ENCODE results near the gene ABLIM2. TPM values are rescaled to one million over a fixed set of nuclear protein-coding genes. Genes with fewer than 3 reads are reported as not detected.

The ABLIM2 gene
- total RNA-seq, 1 experiment from 2014 or later: 6.1 TPM

GRCh38 chr4:8156617-8157016 lies 2.0 kb downstream of the ABLIM2 start:
- intact Hi-C loops (cut with micrococcal nuclease): no loop called here

GRCh38 chr4:8155660-8156421 lies 2.8 kb downstream of the ABLIM2 start:
- intact Hi-C loops (cut with micrococcal nuclease): no loop called here
- RAD21 ChIA-PET (ENCODE audit: low non-redundant PET in 1 of 2, low total read pairs in 2 of 2, uncharacterized antibody in 2 of 2, unreplicated experiment in 2 of 2): interaction anchor here in 1 of 2 experiments (0.7 kb wide), 1 partner anchor 56 kb away, joined by 3 read pairs; no protein-coding TSS in a partner anchor

More at GRCh38 chr4:8156617-8157016, 2.0 kb downstream of the ABLIM2 start:
- ChIA-PET CTCF (no interaction called here), RAD21 (ENCODE audit: low non-redundant PET in 1 of 2, low total read pairs in 2 of 2, uncharacterized antibody in 2 of 2, unreplicated experiment in 2 of 2) (no interaction called here), POLR2A (no interaction called here)
- no peaks in the 10 kb centered on the region for H3K27me3 ChIP-seq (ENCODE audit: insufficient read depth, low read length)
- H3K79me2 ChIP-seq (ENCODE audit: insufficient read depth, low read length): no peaks in the 10 kb centered on the region
- no peak overlapping the region for H2AFZ ChIP-seq (ENCODE audit: low read depth, low read length, poor library complexity, severe bottlenecking)
- no peak for ATAC-seq
- BruUV-seq (replicated peaks): no TSS peak
- H3K9me2 ChIP-seq (ENCODE audit: insufficient read depth): no peaks in the 10 kb centered on the region
- H3K4me3 ChIP-seq (replicated peaks in 1 of 2; ENCODE audit: low read depth in 1 of 2, low read length in 2 of 2): no peak overlapping the region
- no peaks in the 10 kb centered on the region for H3K9me3 ChIP-seq (ENCODE audit: control insufficient read depth in 1 of 2, insufficient read depth in 1 of 2, low read depth in 1 of 2, low read length in 2 of 2)
- no peaks in the 10 kb centered on the region for H4K20me1 ChIP-seq (ENCODE audit: insufficient read depth)
- H3K27ac ChIP-seq (ENCODE audit: low read depth, low read length): no peak overlapping the region
- TF ChIP-seq EGR1 (IDR thresholded peaks at IDR 0.05; ENCODE audit: low read depth) (peak; percentile 76), POLR2A (IDR thresholded peaks at IDR 0.05; ENCODE audit: borderline replicate concordance, extremely low read depth, insufficient read depth, insufficient read length) (no peak)
- H3K4me2 ChIP-seq (ENCODE audit: low read length): peak overlapping the region; percentile 98
- H3K4me1 ChIP-seq (ENCODE audit: control insufficient read depth in 1 of 2, insufficient read depth in 2 of 2, low read length in 2 of 2): peaks cover 9 to 26% of the 10 kb centered on the region in 2 experiments; a peak in 3 of 4 replicates
- H3K36me3 ChIP-seq (ENCODE audit: control insufficient read depth in 1 of 2, insufficient read depth in 2 of 2, low read length in 2 of 2): no peaks in the 10 kb centered on the region
- no peak for DNase-seq (ENCODE audit: low read depth, low spot score)
- H3K9ac ChIP-seq (ENCODE audit: low read length): no peak overlapping the region

More at GRCh38 chr4:8155660-8156421, 2.8 kb downstream of the ABLIM2 start:
- ChIA-PET CTCF (no interaction called here), POLR2A (no interaction called here)
- H3K79me2 ChIP-seq (ENCODE audit: insufficient read depth, low read length): no peaks in the 10 kb centered on the region
- no peak for DNase-seq (ENCODE audit: low read depth, low spot score)
- no peak overlapping the region for H2AFZ ChIP-seq (ENCODE audit: low read depth, low read length, poor library complexity, severe bottlenecking)
- TF ChIP-seq POLR2A (IDR thresholded peaks at IDR 0.05; ENCODE audit: borderline replicate concordance, extremely low read depth, insufficient read depth, insufficient read length) (no peak), EGR1 (IDR thresholded peaks at IDR 0.05; ENCODE audit: low read depth) (no peak), ZBTB33 (IDR thresholded peaks at IDR 0.05; ENCODE audit: extremely low read depth, insufficient replicate concordance, low read length) (no peak), MAX (IDR thresholded peaks at IDR 0.05) (no peak), ATF3 (IDR thresholded peaks at IDR 0.05) (no peak)
- H3K9me3 ChIP-seq (ENCODE audit: control insufficient read depth in 1 of 2, insufficient read depth in 1 of 2, low read depth in 1 of 2, low read length in 2 of 2): no peaks in the 10 kb centered on the region
- H3K9me2 ChIP-seq (ENCODE audit: insufficient read depth): no peaks in the 10 kb centered on the region
- no peak overlapping the region for H3K4me2 ChIP-seq (ENCODE audit: low read length)
- H3K4me3 ChIP-seq (replicated peaks in 1 of 2; ENCODE audit: low read depth in 1 of 2, low read length in 2 of 2): no peak overlapping the region
- ATAC-seq: no peak
- BruUV-seq (replicated peaks): no TSS peak
- peaks cover 9 to 26% of the 10 kb centered on the region in 2 experiments; a peak in 3 of 4 replicates for H3K4me1 ChIP-seq (ENCODE audit: control insufficient read depth in 1 of 2, insufficient read depth in 2 of 2, low read length in 2 of 2)
- H3K27me3 ChIP-seq (ENCODE audit: insufficient read depth, low read length): no peaks in the 10 kb centered on the region
- no peak overlapping the region for H3K27ac ChIP-seq (ENCODE audit: low read depth, low read length)
- no peaks in the 10 kb centered on the region for H4K20me1 ChIP-seq (ENCODE audit: insufficient read depth)
- H3K9ac ChIP-seq (ENCODE audit: low read length): no peak overlapping the region
- no peaks in the 10 kb centered on the region for H3K36me3 ChIP-seq (ENCODE audit: control insufficient read depth in 1 of 2, insufficient read depth in 2 of 2, low read length in 2 of 2)
